ENCODE measurements around the gene CDC42EP1.
A peak's percentile ranks its signal among the peaks of the same experiment; 100 is the strongest.
"Not testable (repeated sequence)": the region's sequence is repeated elsewhere in the genome, so short reads cannot be mapped to it uniquely, and the experiment has no call there.

CDC42EP1 gene

DNA sequence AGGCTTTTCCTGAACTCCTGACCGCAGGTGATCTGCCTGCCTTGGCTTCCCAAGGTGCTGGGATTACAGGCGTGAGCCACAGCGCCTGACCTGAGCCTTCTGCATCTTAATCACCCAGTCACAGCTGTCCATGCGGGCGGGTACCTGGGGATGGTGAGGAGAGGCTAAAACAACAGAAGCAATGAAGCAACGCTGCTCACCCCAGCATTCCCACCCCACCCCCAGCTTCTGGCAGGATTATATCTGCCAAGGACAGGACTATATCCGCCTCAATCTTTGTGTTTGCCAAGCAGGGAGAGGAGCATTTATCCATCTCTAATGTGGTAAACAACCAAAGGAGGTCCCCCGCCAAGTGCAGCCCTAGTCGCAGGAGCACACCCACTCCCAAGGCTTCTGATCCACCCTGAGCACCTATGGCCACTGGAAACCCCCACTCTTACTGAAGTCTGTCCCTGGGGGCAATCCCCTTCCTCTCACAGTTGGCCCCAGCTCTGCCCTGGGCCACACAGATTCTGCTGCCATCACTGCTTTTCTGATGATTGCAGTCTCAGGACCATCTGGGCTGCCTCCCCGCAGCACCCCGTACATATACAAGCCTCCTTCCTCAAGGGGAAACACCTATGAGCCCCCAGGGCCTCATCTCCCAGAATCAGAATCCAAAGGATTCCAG is 28.4 kb downstream of the CDC42EP1 start:
- DNase-seq: no peak

DNA sequence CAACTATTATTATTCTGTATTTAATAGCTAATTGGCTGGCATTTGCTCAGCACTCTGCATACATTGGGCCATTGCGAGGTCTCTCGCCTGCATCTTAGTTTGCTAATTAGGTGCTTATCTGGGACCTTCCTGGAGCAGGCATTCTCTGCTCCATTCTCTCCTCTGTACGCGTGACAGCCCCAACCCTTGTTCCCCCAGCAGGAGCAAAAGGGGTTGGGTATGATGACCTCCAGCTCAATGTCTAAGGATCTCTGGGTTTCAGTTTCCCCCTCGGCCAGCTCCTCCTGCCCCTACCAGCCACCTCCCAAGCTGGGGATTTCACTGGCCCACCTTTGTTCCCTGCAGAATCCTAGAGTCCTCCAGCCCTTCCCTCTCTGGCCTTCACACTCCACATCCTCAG is 29.4 kb downstream of the CDC42EP1 start:
- DNase-seq: no peak

DNA sequence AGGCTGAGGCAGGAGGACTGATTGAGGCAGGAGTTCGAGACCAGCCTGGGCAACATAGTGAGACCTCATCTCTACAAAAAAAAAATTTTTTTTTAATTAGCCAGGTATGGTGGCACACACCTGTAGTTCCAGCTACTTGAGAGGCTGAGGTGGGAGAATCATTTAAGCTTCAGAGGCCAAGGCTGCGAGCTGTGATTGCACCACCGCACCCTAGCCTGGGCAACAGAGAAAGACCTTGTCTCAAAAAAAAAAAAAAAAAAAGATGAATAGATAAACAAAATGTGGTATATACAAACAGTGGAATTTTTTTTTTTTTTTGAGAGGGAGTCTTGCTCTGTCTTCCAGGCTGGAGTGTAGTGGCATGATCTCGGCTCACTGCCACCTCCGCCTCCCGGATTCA is 30.8 kb downstream of the CDC42EP1 start:
- DNase-seq: not testable (repeated sequence)

- DNase-seq: no peak
Measured at GRCh38 chr22:37591823-37592404, 31.6 kb downstream of the CDC42EP1 start.

- DNase-seq: no peak
Measured at GRCh38 chr22:37594237-37594636, 34.0 kb downstream of the CDC42EP1 start.

- no peak for DNase-seq
Measured at GRCh38 chr22:37599153-37599552, 38.9 kb downstream of the CDC42EP1 start.

DNA sequence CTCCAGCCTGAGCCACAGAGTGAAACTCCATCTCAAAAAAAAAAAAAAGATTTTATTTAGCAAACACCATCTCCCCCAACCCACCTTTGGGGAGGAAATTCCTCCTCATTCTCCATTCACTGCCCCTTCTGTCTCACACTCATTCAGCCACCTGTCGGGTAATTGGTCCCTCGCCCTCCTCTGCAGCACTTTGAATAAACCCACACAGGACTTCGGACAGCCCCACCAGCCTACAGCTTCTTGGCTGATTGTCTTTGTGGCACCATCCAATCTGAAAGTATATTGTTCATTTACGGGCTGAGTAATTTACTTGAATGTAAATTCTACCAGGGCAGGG is 40.9 kb downstream of the CDC42EP1 start:
- DNase-seq: no peak

GRCh38 chr22:37601540-37602442 is 41.5 kb downstream of the CDC42EP1 start:
- DNase-seq: no peak

- DNase-seq: not testable (repeated sequence)
Measured at GRCh38 chr22:37602546-37603277, 42.4 kb downstream of the CDC42EP1 start.

DNA sequence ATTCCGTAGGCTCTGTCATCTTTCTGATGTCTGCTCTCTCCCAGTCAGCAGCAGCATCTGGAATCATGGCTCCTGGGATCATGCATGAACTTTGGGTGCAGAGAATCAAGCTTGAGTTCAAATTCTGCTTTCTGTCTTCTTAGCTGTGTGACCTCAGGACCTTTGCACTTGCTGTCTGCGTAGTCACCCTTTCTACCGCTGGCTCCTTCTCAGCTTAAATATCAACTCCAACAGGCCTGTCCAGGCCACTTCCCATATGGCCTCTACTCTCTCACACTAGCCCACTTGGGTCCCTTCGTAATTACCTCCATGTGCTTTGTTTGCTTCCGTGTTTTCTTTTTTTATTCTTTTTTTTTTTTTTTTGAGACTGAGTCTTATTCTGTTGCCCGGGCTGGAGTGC is 43.8 kb downstream of the CDC42EP1 start:
- DNase-seq: no peak

- DNase-seq: no peak
Measured at GRCh38 chr22:37604875-37605274, 44.6 kb downstream of the CDC42EP1 start.

DNA sequence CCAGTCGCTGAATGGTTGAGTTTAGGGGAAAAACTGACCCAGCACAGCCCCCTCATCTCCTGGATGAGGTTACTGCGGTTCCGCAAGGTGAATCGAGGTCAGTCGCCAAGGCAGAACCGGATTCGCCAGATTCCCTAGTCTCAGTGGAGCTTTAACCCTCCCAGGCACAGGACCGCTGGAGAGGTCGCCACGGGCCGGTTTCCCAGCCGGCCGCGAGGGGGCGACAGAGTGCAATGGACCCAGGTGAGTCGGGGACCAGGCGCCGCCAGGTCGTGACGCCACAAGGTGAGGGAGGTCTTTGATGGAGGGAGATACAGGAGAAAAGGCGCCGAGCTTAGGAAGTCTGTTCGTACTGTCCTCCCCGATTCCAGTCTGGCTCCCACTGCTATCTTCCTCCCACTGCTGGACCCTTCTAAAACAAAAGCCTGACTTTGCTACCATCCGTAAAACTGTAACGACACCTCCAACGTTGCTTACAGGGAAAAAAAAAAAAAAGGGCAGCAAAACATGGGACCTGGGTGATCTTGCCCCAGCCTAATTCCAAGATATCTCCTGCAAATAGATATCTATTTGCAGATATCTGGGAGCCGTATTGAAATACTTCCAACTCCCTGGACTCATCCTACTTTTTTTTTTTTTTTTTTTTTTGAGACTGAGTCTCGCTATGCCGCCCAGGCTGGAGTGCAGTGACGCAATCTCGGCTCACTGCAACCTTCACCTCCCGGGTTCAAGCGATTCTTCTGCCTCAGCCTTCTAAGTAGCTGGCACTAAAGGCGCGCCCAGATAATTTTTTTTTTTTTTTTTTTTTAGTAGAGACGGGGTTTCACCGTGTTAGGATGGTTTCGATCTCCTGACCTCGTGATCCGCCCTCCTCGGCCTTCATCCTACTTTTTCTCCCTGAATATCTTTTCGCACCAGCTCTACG is 47.0 kb downstream of the CDC42EP1 start:
- DNase-seq: peak; percentile 79

- no peak for DNase-seq
Measured at GRCh38 chr22:37607935-37608476, 47.7 kb downstream of the CDC42EP1 start.

DNA sequence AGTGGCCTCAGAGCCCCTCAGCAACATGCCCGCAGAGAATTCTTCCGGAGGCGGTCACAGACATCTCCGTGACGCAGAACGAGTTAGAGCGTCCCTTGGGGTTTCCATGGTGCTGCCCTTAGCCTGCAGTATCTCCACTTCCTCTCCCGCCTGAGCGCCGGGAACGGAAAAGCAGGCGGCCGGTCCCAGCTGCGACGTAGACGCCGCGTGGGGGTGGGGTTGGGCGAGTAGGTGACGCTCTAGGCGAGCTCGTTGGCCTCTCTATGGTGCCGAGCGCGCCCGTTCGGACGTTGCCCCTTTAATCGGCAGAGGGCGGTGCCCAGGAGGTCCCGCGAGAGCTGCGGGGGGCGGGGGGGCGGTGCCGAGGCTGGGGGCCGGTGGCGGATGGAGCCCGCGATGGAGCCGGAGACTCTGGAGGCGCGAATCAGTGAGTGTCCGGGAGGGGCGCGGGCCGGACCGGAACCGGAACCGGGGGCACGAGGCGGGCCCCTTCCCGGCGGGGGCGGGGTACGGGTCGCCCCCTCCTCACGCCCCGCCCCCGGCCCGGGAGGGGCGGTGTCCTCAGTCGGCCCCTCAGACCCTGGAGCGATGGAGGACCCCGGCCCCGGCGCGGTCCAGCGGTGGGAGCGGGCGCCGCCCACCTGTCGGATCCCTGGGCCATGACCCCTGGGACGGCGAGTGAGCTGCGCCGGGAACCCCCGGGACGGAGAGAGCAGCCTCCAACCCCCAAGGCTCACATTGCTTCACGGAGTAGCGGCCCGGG is 48.4 kb downstream of the CDC42EP1 start, which contains the start of gene GGA1:
Gene GGA1 (plus strand): TSS at position 358 of the 763 bp plus-strand sequence. CDS start 27 bp downstream, at position 385.
- peak; percentile 96 for DNase-seq

DNA sequence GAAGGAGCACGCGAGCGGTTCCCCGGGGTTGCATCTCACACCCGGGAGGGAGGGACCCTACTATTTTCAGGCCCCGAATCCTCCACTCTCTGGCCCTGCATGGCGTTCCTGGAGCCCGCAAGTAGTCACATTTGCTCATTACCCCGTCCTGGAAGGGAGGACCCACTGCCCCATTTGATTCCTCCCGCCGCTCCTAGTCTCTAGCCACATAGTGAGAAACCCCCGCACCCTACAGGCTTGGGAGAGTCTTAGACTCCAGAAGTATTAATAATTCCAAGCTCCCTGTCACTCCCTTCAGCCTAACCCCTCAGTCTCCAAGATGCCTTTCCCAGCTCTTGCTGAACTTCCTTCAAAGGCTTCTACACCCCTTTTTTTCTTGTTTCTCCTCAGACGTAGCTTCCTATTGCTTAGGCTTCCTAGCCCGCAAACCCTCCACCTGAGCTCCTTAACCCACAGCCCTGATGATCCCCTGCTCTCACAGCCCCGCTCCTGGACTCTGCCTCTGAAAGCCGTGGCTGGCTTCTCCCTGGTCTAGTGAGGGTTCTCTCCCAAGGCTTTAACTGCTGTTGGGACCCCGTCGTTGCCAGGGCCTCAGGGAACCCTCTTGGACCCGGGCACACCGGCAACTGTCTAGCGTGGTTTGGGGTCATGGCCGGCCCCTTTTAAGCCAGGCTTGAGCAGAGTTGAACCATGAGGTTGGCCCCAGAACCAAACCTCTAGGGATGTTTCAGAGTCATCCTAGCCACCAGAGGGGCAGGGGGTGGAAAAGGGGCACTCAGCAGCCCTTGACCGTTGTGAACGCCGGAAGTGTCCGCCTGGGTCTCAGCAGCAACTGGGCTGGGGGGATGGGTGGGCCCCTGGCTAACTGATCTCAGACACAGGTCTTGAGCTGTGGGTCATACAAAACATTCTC is 49.2 kb downstream of the CDC42EP1 start:
- DNase-seq: no peak

DNA sequence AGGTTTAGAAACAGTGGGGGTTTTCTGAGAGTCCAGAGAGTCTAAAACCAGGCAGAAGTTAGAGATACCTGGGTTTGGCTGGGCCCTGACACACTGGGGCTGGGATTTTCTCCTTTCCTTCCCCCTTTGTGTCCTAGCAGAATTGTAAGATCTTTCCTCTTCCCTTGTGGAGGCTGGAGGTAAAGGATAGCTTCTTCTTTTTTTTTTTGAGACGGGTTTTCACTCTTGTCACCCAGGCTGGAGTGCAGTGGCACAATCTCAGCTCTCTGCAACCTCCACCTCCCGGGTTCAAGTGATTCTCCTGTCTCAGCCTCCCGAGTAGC is 49.8 kb downstream of the CDC42EP1 start:
- DNase-seq: not testable (repeated sequence)

DNA sequence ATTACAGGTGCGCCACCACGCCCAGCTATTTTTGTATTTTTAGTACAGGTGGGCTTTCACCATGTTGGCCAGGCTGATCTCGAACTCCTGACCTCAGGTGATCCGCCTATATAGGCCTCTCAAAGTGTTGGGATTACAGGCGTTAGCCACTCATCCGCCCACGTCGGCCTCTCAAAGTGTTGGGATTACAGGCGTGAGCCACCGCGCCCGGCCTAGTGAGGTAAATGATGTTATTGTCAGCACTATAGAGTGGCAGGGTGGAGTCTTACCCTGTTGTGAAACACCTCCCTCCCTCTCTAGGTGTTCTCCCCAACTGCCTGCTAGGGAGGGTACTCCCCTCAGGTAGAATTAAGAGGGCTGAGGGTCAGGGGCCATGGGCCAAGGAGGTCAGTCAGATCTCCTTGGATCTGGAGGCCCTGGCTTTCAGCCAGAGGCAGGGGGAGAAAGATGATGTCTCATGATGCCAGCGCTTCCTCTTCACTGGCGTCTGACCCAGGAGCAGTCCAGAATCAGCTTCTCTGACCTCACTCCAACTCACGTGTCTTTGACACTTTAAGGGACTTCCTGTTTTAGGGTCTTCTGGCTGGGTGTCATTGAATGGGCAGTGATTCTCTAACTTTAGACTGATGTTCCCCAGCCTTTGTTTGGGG is 50.3 kb downstream of the CDC42EP1 start:
- DNase-seq: no peak

DNA sequence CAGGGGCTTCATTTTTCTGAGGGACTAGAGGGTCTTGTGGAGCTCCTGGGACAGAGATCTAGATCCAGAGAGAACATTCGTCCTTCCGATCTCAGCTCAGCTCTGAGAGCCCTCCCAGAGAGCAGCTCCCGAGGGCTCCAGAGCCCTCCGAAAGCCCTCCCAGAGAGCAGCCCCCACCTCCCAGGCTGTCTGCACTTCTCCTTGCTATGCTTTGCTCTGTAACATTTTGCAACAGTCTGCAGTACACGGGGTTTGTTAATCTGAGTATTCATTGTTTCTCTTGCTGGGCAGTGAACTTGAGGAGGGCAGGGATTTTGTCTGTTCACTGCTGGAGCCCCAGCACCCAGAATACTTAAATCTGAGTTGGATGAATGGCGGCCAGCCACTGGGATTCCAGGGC is 50.9 kb downstream of the CDC42EP1 start:
- DNase-seq: no peak
